Measurements from ENCODE around the gene KCNJ14.

GRCh38 chr19:48479686-48480085 is 24.3 kb downstream of the KCNJ14 start:
- TF ChIP-seq, protein P1, sequence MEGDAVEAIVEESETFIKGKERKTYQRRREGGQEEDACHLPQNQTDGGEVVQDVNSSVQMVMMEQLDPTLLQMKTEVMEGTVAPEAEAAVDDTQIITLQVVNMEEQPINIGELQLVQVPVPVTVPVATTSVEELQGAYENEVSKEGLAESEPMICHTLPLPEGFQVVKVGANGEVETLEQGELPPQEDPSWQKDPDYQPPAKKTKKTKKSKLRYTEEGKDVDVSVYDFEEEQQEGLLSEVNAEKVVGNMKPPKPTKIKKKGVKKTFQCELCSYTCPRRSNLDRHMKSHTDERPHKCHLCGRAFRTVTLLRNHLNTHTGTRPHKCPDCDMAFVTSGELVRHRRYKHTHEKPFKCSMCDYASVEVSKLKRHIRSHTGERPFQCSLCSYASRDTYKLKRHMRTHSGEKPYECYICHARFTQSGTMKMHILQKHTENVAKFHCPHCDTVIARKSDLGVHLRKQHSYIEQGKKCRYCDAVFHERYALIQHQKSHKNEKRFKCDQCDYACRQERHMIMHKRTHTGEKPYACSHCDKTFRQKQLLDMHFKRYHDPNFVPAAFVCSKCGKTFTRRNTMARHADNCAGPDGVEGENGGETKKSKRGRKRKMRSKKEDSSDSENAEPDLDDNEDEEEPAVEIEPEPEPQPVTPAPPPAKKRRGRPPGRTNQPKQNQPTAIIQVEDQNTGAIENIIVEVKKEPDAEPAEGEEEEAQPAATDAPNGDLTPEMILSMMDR (IDR thresholded peaks at IDR 0.05): no peak
- no peak for TF ChIP-seq USF1 (IDR thresholded peaks at IDR 0.05; ENCODE audit: borderline replicate concordance, low read depth)
- TF ChIP-seq YY1 (IDR thresholded peaks at IDR 0.05; ENCODE audit: low read depth): no peak
- no peak for TF ChIP-seq POLR2AphosphoS5 (IDR thresholded peaks at IDR 0.05; ENCODE audit: low read depth, low read length)
- no peak for TF ChIP-seq TCF12 (IDR thresholded peaks at IDR 0.05)
- no peak for TF ChIP-seq RAD21 (IDR thresholded peaks at IDR 0.05; ENCODE audit: low read length)
- TF ChIP-seq RFX5 (IDR thresholded peaks at IDR 0.05; ENCODE audit: low read length): no peak
- TF ChIP-seq EP300 (IDR thresholded peaks at IDR 0.05; ENCODE audit: borderline replicate concordance in 1 of 2, low read depth in 1 of 2, low read length in 1 of 2): no peak
- TF ChIP-seq, protein P2, sequence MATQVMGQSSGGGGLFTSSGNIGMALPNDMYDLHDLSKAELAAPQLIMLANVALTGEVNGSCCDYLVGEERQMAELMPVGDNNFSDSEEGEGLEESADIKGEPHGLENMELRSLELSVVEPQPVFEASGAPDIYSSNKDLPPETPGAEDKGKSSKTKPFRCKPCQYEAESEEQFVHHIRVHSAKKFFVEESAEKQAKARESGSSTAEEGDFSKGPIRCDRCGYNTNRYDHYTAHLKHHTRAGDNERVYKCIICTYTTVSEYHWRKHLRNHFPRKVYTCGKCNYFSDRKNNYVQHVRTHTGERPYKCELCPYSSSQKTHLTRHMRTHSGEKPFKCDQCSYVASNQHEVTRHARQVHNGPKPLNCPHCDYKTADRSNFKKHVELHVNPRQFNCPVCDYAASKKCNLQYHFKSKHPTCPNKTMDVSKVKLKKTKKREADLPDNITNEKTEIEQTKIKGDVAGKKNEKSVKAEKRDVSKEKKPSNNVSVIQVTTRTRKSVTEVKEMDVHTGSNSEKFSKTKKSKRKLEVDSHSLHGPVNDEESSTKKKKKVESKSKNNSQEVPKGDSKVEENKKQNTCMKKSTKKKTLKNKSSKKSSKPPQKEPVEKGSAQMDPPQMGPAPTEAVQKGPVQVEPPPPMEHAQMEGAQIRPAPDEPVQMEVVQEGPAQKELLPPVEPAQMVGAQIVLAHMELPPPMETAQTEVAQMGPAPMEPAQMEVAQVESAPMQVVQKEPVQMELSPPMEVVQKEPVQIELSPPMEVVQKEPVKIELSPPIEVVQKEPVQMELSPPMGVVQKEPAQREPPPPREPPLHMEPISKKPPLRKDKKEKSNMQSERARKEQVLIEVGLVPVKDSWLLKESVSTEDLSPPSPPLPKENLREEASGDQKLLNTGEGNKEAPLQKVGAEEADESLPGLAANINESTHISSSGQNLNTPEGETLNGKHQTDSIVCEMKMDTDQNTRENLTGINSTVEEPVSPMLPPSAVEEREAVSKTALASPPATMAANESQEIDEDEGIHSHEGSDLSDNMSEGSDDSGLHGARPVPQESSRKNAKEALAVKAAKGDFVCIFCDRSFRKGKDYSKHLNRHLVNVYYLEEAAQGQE (IDR thresholded peaks at IDR 0.05; ENCODE audit: low read depth, low read length): no peak

Data from SK-N-SH (cell line).